Heart left ventricle (tissue), 16 donors: ENCODE results near the gene SH3BGRL3. TPM values are rescaled to one million over a fixed set of nuclear protein-coding genes. Genes with fewer than 3 reads are reported as not detected.

Experiments used
- ATAC-seq, 4 donors: fragments of 200-7000 bp; cut with Tn5 transposase; one replicate each; pipeline ENCODE4 v1.9.1; 2020 to 2022; ENCODE audit warnings: moderate library complexity in 4 of 4, mild to moderate bottlenecking in 3 of 4, moderate number of reproducible peaks in 1 of 4
- DNase-seq, 5 donors: peaks; one replicate each; pipeline ENCODE4 v3.0.0-alpha.2; 2020
- H3K27ac ChIP-seq, 12 donors: fragments of 200-600 bp; sonication (generic) in 4 of 12; one replicate each; pipeline versions ENCODE4 v1.5.0 to v1.8.0; 2016 to 2022; ENCODE audit warnings: mild to moderate bottlenecking in 2 of 12
- H3K27me3 ChIP-seq, 9 donors: fragments of 200-600 bp; sonication (generic) in 2 of 9; one replicate each; pipeline versions ENCODE4 v1.5.1 to v1.8.0; 2016 to 2022; ENCODE audit warnings: mild to moderate bottlenecking in 3 of 9
- H3K36me3 ChIP-seq, 9 donors: fragments of 200-600 bp; sonication (generic) in 2 of 9; one replicate each; pipeline versions ENCODE4 v1.5.0 to v1.8.0; 2018 to 2022; ENCODE audit warnings: mild to moderate bottlenecking in 2 of 9
- H3K4me1 ChIP-seq, 12 donors: fragments of 200-600 bp; sonication (generic) in 4 of 12; one replicate each; pipeline versions ENCODE4 v1.5.0 to v1.8.0; 2016 to 2022; ENCODE audit warnings: mild to moderate bottlenecking in 3 of 12
- H3K4me3 ChIP-seq, 12 donors: fragments of 200-600 bp; sonication (generic) in 4 of 12; one replicate each; pipeline versions ENCODE4 v1.5.0 to v1.8.0; 2017 to 2022; ENCODE audit warnings: mild to moderate bottlenecking in 9 of 12, moderate library complexity in 4 of 12
- H3K9me3 ChIP-seq, 12 donors: fragments of 200-600 bp; sonication (generic) in 4 of 12; one replicate each; pipeline versions ENCODE4 v1.5.0 to v1.8.0; 2016 to 2022; ENCODE audit warnings: mild to moderate bottlenecking in 1 of 12
- CTCF ChIP-seq, 12 donors: fragments of 200-600 bp; sonication (generic) in 4 of 12; IDR thresholded peaks; one replicate each; pipeline versions ENCODE4 v1.5.0 to v1.8.0; 2018 to 2022; ENCODE audit warnings: antibody characterized with exemption in 12 of 12, mild to moderate bottlenecking in 5 of 12
- POLR2A ChIP-seq, 2 donors: fragments of 450-650 bp; IDR thresholded peaks; one replicate each; pipeline ENCODE4 v1.6.1; 2017; ENCODE audit warnings: antibody characterized with exemption in 2 of 2, mild to moderate bottlenecking in 2 of 2, moderate library complexity in 2 of 2
- WGBS, 4 donors: extraction: QIAGEN DNeasy Blood & Tissue Kit in 2 of 4; methylation state at CpG; one replicate each; pipeline versions ENCODE4 v1.1.5 to v1.1.7; 2013 to 2018; 5-methylcytosine and 5-hydroxymethylcytosine counted together
- intact Hi-C, 10 donors: fragments of 100-400 bp; cut with DNase I; formaldehyde crosslinking; loops; one replicate each; pipeline versions ENCODE4 v1.11.1 to v1.14.2; 2022
- polyA plus RNA-seq, 2 donors: library from polyadenylated mRNA; stranded (reverse); fragments of 200-250 nt; gene quantifications; one replicate each; pipeline ENCODE4 v1.2.3, GENCODE V29; 2013
- total RNA-seq, 9 donors: library from RNA; depleted of rRNA in 2 of 9; stranded (reverse); fragments of >200 nt in 2 of 9; fragmentation: NEBNext Ultra II Directional in 3 of 9; extraction: Animal tissue kit (Norgen Biotek cat#: 25700) in 3 of 9; gene quantifications; one replicate each; pipeline versions ENCODE4 v1.1.0 to v1.2.4, GENCODE V29; 2016 to 2023
- donor health status: ischemic (EF 13 %, LVEDD 7.1; RV severe dilation, severe dysfunction).
- donor health status: healthy with polysubstance abuse.
- donor health status: DM: no; HTN: yes; CAD: no.
- donor health status: DM: no; HTN: no; CAD: no.
- donor health status: ischemic (EF 25% LVEDD 6.9; RV normal size, moderate dysfunction).
- donor health status: ischemic (EF 25% LVEDD 5.7; RV mildly dilated, moderate dysfunction).
- donor health status: healthy.
- donor health status: DM: yes; HTN: yes; CAD: no.
- donor health status: ischemic (EF 35%, LVEDD 5.7; RV mildly dilated, moderate dysfunction).
- donor health status: nonischemic (EF 11% LVEDD 7.7; RV severe dilation, severe dysfunction).
- donor health status: DM: yes; HTN: yes; CAD: no.
- donor health status: PGD.
- donor health status: ischemic (EF 29% LVEDD 5.4; RV normal size, mild dysfunction).
- donor health status: nonischemic (EF 23%, LVEDD 6.1; RV moderate dilation, normal function).

Gene SH3BGRL3
- total and polyA plus RNA-seq, 11 donors, result 22.4 to 234 (median 43.8) TPM

- Histone ChIP-seq H3K9me3 (no peaks in the 10 kb centered on the region), H3K27me3 (no peaks in the 10 kb centered on the region), H3K36me3 (peaks cover 0 to 49% (median 27%) of the 10 kb centered on the region in 9 donors), H3K4me3 (peak overlapping the region in 9 of 12 donors; percentile 32 to 70 (median 52)), H3K4me1 (peaks cover 0 to 23% (median 8%) of the 10 kb centered on the region in 12 donors), H3K27ac (peak overlapping the region; percentile 28 to 96 (median 82))
- intact Hi-C loops, result no loop called here
- DNase-seq, result no peak
- ATAC-seq, result peak; percentile 80 to 83 (median 82)
- 48 to 73% (median 59%) methylated on average over 3 of the region's 3 CpGs for WGBS, 4 donors
- peak; percentile 32 to 67 for TF ChIP-seq POLR2A (IDR thresholded peaks at IDR 0.05)
- TF ChIP-seq CTCF (IDR thresholded peaks at IDR 0.05), result no peak
These were observed 25.5 kb upstream of the SH3BGRL3 start for GRCh38 chr1:26254404-26254803.

- H3K9me3 ChIP-seq, result no peaks in the 10 kb centered on the region
- no peaks in the 10 kb centered on the region for H3K27me3 ChIP-seq
- TF ChIP-seq CTCF (IDR thresholded peaks at IDR 0.05), result no peak
- peak in 1 of 2 donors; percentile 31 for TF ChIP-seq POLR2A (IDR thresholded peaks at IDR 0.05)
- DNase-seq (peak in 3 of 5 donors; percentile 38 to 47 (median 46)), ATAC-seq (peak; percentile 74 to 90 (median 80))
- H3K4me1 ChIP-seq, result peaks cover 0 to 29% (median 8%) of the 10 kb centered on the region in 12 donors
- intact Hi-C loops, result no loop called here
- WGBS, 4 donors, result 44 to 71% (median 65%) methylated on average over 2 of the region's 2 CpGs
- H3K27ac ChIP-seq, result peak overlapping the region; percentile 41 to 96 (median 82)
- peak overlapping the region in 9 of 12 donors; percentile 10 to 70 (median 51) for H3K4me3 ChIP-seq
- peaks cover 0 to 67% (median 52%) of the 10 kb centered on the region in 9 donors for H3K36me3 ChIP-seq
These were observed 22.7 kb upstream of the SH3BGRL3 start for GRCh38 chr1:26257222-26257621.

- peaks cover 0 to 85% (median 66%) of the 10 kb centered on the region in 9 donors for H3K36me3 ChIP-seq
- peak overlapping the region in 8 of 12 donors; percentile 15 to 96 (median 85) for H3K27ac ChIP-seq
- intact Hi-C loops, result no loop called here
- H3K27me3 ChIP-seq, result no peaks in the 10 kb centered on the region
- DNase-seq (no peak), ATAC-seq (no peak)
- peak overlapping the region in 1 of 12 donors; percentile 62 for H3K4me3 ChIP-seq
- no peaks in the 10 kb centered on the region for H3K9me3 ChIP-seq
- TF ChIP-seq POLR2A (IDR thresholded peaks at IDR 0.05) (no peak), CTCF (IDR thresholded peaks at IDR 0.05) (no peak)
- peaks cover 0 to 35% (median 8%) of the 10 kb centered on the region in 12 donors for H3K4me1 ChIP-seq
- WGBS, 4 donors, result 73 to 79% (median 77%) methylated on average over 2 of the region's 2 CpGs
These were observed 20.9 kb upstream of the SH3BGRL3 start for GRCh38 chr1:26259005-26259404.

- H3K4me1 ChIP-seq, result peaks cover 0 to 34% (median 8%) of the 10 kb centered on the region in 12 donors
- H3K4me3 ChIP-seq, result no peak overlapping the region
- peak overlapping the region in 4 of 12 donors; percentile 13 to 80 (median 45) for H3K27ac ChIP-seq
- TF ChIP-seq CTCF (IDR thresholded peaks at IDR 0.05) (no peak), POLR2A (IDR thresholded peaks at IDR 0.05) (no peak)
- H3K36me3 ChIP-seq, result peaks cover 0 to 89% (median 71%) of the 10 kb centered on the region in 9 donors
- WGBS, 4 donors, result 75 to 85% (median 83%) methylated on average over 5 of the region's 5 CpGs
- no peaks in the 10 kb centered on the region for H3K9me3 ChIP-seq
- ATAC-seq (peak in 1 of 4 donors; percentile 45), DNase-seq (no peak)
- intact Hi-C loops, result no loop called here
- no peaks in the 10 kb centered on the region for H3K27me3 ChIP-seq
These were observed 20.3 kb upstream of the SH3BGRL3 start for GRCh38 chr1:26259578-26259977.
